HG02870 (cell line): ENCODE results near the gene OPCML.

ENCODE experiments used
- ATAC-seq: cut with Tn5 transposase; IDR thresholded peaks from one replicate; pipeline ENCODE4 v1.9.1; 2021; ENCODE audit warnings: mild to moderate bottlenecking, moderate library complexity; ENCODE audit not compliant: unreplicated experiment

The OPCML gene

GRCh38 chr11:132714859-132715440 is 817.4 kb downstream of the OPCML start:
- no peak for ATAC-seq

GRCh38 chr11:132712466-132712865 is 819.8 kb downstream of the OPCML start:
- ATAC-seq = no peak

- ATAC-seq = no peak
Measured at GRCh38 chr11:132704781-132705375, 827.4 kb downstream of the OPCML start.

GRCh38 chr11:132692891-132693290 is 839.4 kb downstream of the OPCML start:
- no peak for ATAC-seq

- ATAC-seq = no peak
Measured at GRCh38 chr11:132691848-132692550, 840.3 kb downstream of the OPCML start.

- no peak for ATAC-seq
Measured at GRCh38 chr11:132686886-132687285, 845.4 kb downstream of the OPCML start.

GRCh38 chr11:132685174-132685611 is 847.1 kb downstream of the OPCML start:
- no peak for ATAC-seq

- ATAC-seq = no peak
Measured at GRCh38 chr11:132683602-132684001, 848.7 kb downstream of the OPCML start.

GRCh38 chr11:132681971-132682370 is 850.3 kb downstream of the OPCML start:
- ATAC-seq = no peak

- ATAC-seq = no peak
Measured at GRCh38 chr11:132680584-132680983, 851.7 kb downstream of the OPCML start.

GRCh38 chr11:132674151-132674550 is 858.1 kb downstream of the OPCML start:
- no peak for ATAC-seq

- no peak for ATAC-seq
Measured at GRCh38 chr11:132671851-132672370, 860.4 kb downstream of the OPCML start.

- ATAC-seq = no peak
Measured at GRCh38 chr11:132670921-132671675, 861.2 kb downstream of the OPCML start.

GRCh38 chr11:132669949-132670348 is 862.4 kb downstream of the OPCML start:
- ATAC-seq = no peak

- ATAC-seq = no peak
Measured at GRCh38 chr11:132665205-132665604, 867.1 kb downstream of the OPCML start.

- ATAC-seq = no peak
Measured at GRCh38 chr11:132658696-132659095, 873.6 kb downstream of the OPCML start.

GRCh38 chr11:132658004-132658403 is 874.3 kb downstream of the OPCML start:
- no peak for ATAC-seq

- ATAC-seq = no peak
Measured at GRCh38 chr11:132655187-132655855, 877.0 kb downstream of the OPCML start.

- ATAC-seq = no peak
Measured at GRCh38 chr11:132653237-132653636, 879.1 kb downstream of the OPCML start.

GRCh38 chr11:132650969-132651720 is 881.2 kb downstream of the OPCML start:
- no peak for ATAC-seq
